HG02623 (cell line): ENCODE results near the gene MBNL2.
A peak's percentile ranks its signal among the peaks of the same experiment; 100 is the strongest.

Experiments
- ATAC-seq: cut with Tn5 transposase; IDR thresholded peaks from one replicate; pipeline ENCODE4 v1.9.1; 2021; ENCODE audit warnings: moderate library complexity; ENCODE audit not compliant: unreplicated experiment

The MBNL2 gene

GRCh38 chr13:97249796-97250495, 27.8 kb downstream of the MBNL2 start:
- no peak for ATAC-seq

DNA sequence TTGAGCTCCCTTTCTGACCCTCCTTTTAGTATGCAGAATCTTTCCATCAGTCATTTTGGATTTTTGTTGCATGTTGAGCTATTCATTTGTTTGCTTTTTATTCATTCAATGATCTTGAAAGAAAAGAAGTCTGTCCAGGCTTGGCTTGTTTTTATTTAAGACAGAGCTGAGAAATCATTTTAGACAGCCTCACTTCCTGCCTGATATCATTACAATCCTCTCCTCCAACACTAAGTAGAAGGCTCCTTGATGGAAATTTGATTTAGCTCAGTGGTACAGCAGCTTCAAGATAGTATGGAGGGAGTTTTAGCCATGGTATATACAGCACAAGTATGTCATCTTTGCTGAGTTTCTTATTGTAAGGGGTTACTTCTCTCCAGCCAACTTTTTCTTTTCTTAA, 28.4 kb downstream of the MBNL2 start:
- no peak for ATAC-seq

GRCh38 chr13:97252735-97253134, 30.6 kb downstream of the MBNL2 start:
- ATAC-seq, result no peak

DNA sequence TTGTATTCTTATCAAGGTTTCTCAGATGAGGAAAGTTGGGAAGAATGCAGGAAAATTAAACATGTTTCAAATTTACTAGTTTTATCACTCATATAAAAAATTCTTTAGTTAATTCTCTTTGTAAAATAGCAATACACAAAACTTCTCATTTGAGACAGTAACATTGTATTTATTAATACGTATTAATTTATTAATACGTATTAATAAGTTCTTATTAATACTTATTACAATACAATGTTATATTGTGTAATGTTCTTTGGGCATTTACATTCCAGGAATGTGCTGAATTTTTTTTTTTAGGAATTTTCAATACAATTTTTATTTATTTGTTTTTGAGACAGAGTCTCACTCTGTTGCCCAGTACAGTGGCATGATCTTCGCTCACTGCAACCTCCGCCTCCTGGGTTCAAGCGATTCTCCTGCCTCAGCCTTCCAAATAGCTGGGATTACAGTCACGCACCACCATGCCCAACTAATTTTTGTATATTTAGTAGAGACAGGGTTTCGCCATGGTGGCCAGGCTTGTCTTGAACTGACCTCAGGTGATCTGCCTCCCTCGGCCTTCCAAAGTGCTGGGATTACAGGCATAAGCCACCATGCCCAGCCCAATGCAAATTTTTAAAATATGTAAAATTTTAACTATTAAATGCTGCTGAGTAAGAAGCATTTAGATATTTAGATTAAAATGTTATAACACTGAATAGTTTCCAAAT, 31.6 kb downstream of the MBNL2 start:
- ATAC-seq, result no peak

DNA sequence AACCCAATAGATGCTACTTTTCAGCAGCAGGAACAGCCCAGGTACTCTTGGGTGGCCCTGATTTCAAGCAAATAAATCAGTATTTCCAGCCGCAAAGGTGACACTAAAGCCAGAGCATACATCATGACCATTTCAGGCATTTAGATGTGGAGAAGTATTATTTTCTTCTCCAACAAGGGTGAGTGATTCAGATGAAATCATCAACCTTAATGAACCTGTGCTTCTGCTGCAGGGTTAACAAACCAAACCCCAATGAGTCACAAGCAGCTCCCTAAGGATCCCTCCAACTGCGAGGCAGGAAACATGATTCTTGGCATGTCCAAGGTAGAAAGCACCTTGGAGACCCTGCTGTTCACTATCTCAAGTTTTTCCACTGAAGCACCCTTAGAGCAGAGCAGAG, 32.7 kb downstream of the MBNL2 start:
- no peak for ATAC-seq

DNA sequence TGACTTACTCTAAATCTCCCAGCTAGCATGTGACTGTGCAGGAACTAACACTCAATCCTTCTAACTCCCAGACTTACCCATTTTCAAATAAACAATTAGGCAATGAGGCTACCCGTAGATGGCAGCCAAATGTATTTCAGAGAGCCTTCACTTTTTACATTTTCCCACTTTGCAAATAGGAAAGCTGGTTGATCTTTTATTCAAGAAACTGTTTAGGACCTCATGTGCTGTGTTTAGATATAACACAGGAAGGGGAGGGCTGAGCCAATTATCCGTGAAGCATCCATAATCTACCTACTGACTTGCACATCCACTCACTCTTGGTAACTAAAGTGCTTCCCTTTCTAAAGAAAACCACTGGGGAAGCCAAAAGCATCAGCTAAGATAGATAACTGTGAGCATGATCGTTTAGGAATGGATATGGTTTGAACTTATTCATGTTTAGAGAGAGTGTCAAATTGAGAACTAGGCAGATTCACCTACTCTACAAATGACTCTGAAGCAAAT, 33.4 kb downstream of the MBNL2 start:
- no peak for ATAC-seq

- no peak for ATAC-seq
These were observed 34.2 kb downstream of the MBNL2 start for GRCh38 chr13:97256343-97256783.

DNA sequence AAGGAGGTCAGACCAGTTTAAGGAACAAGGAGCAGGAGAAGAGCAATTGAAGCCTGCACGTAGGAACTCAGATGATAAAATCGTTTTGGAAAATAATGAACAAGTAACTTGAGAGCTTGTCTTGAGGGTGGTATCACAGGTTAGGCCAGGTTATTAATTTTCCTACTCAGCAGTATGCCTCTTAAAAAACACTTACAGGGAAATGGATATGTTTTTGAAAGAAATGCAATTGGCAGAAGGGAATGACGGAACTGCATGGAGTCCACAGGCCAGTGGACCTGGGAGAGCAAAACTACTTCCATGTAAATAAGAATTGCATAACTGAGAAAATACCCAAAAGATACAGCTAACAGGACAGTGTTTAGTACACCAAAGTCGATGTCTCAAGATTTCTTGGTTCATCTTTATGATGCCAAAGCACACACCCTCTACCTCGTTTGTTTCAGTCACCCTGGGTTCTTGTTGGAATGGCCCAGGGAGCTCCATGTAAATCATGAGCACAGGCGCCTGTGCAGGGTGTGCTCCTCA, 35.2 kb downstream of the MBNL2 start:
- no peak for ATAC-seq

DNA sequence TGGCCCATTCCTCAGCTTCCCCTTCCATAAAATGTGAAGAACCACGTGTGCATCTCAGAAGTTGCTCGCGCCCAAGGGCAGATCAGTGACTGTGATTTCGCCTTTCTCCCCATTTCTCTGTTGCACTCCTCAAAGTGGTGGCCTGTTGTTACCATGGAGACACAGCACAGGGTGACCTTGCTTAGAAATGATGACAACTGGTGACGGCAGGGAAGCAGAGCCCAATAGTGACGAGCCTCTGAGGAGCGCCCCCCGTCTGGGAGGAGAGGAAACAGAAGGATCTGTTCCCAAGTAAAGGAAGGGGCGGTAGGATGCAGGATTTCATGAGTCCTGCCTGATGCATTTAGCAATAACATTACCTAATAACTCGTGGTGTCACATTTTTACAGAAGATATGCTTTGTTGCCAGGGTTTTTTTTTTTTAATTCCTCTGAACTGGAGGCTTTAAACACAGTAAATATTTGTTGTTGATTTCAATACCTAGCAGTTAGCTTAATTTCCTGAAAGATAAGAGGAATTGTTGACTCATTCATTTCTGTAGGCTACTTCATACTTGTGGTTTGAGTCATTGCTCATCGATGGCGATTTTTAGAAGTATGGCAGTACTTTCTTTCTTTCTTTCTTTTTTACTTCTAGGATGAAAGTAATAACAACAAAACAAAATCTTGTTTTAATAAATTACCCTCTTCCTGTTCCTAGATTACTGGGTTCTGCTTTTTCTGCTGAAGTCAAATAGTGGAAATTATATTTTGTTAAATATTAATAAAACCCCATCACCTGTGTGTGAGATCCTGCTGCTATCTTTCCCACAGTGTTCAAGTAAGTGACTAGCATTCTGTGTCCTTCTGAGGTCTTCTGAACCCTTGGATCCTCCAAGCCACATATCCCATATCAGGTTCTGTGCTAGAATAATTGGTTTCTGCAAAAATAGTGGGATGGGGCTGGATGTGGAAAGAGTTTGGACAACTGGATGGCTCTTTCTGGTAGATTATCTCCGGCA, 36.0 kb downstream of the MBNL2 start:
- ATAC-seq, result peak; percentile 66

DNA sequence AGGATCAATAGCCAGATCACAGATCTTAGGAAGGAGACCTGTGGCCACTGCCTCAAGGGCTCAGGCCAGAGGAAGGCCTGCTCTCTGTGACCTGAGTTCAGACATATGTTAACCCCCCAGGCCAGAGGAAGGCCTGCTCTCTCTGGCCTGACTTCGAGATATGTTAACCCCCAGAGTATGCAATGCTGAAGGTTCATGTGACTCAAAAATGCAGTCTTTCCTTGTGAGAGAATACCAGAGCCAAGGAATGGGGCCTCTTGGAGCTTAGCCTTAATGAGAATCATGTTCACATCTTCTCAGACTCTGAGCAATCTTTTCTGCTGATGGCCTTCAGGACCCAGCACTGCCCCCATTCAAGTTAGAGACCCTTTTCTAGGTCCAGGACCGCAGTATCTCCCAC, 36.7 kb downstream of the MBNL2 start:
- no peak for ATAC-seq

GRCh38 chr13:97259410-97259797, 37.3 kb downstream of the MBNL2 start:
- ATAC-seq, result no peak

- no peak for ATAC-seq
These were observed 37.9 kb downstream of the MBNL2 start for GRCh38 chr13:97259798-97260714.

DNA sequence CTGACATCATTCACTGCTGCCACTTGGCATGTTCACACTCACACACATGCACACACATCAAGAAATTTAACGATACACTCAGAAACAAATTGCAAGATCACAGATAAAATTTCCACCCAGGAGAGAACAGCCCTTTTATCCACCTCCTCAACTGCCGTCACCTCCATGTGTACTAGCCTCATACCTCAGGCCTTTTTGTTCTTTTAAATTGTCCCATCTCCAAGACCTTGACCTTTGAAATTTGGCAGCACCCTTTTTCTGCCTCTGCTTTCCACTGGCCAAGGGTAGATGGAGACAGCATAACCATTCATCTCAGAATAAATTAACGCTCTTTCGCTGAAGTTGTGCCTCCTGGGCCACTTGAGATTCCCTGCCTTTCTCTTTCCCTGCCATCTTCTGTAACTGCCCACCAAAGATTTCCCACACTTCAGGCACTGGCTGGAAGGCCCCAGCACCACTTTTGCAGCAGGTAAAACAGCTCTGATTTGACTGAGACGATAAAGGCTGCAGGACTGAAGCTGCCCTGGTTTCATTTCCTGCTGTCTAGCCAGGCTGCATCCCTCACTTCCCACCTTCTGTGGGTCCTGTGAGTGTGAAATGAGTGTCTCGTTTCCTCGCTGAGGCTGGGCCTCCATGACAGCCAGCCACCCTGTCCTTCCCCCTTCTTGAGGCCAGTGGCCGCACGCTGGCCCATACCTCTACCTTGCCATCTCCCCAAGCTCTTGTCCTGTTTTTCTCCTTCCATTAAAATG, 39.3 kb downstream of the MBNL2 start:
- ATAC-seq, result peak; percentile 54

- ATAC-seq, result no peak
These were observed 39.9 kb downstream of the MBNL2 start for GRCh38 chr13:97262058-97262457.

GRCh38 chr13:97263160-97263559, 41.0 kb downstream of the MBNL2 start:
- no peak for ATAC-seq

- ATAC-seq, result no peak
These were observed 42.5 kb downstream of the MBNL2 start for GRCh38 chr13:97264663-97265062.

DNA sequence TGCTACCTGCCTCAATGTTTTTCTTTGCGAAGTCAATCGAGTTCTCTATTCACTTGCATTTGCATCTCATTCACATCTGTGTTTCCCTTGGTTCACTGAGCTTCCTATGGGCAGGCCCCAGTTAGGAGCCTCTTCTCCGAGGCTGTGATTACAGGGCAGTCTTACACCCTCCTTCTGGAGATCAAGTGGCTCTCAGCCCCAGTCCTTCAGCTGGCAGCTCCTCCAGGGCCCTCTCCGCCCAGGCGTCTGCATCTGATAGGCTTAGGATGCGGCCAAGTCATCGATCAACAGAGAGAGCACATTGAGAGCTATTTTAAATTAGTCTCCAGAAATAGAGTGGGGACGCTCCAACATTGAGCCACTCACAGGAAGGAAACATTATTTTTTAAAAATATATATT, 44.2 kb downstream of the MBNL2 start:
- no peak for ATAC-seq

DNA sequence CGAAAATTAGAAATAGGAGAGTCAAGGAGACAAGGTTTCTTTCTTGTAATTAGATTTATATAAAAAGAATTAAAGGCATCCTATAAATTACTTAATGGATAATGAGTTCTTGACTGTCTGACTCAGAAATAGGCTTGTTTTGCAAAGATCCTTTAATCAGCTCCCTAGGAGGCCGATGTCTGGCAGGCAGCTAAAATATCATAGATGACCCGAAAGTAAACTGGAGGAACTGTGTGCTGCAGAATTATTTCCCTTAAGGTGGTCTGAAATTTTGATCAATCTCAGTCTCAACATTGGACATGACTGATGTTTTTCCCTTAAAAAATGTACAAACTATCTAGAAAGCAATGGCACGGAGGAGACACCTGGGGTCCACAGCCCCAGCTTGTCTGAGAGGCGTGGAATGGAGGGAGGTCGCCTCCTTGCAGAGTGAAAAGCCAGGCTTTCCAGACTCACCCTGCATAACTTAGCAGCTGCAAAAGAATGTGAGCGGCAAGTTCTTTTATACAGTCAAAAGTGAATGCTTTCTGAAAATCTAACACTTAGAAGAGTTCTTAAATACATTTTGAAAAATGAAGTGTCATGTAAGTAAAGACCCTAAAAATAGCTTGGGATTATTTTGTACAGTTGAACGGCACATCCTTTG, 44.8 kb downstream of the MBNL2 start:
- ATAC-seq, result no peak
